ENCODE results near the gene DAGLA. TPM values are rescaled to one million over a fixed set of nuclear protein-coding genes. Genes with fewer than 3 reads are reported as not detected.

DAGLA gene
- total RNA-seq, 1 experiment from 2014 or later: 4.5 TPM

- Histone ChIP-seq H3K4me2 (ENCODE audit: insufficient read depth, insufficient read length, low read length) (no peak overlapping the region), H3K79me2 (ENCODE audit: insufficient read depth, low read length) (no peaks in the 10 kb centered on the region), H2BK20ac (ENCODE audit: low read depth, low read length, poor library complexity, severe bottlenecking) (no peak overlapping the region), H3K9me3 (ENCODE audit: control insufficient read depth, low read depth, low read length) (no peaks in the 10 kb centered on the region), H3K14ac (ENCODE audit: insufficient read depth, low read length) (no peak overlapping the region; the same call in 1 of the 2 replicates), H2BK120ac (ENCODE audit: low read depth, low read length, poor library complexity, severe bottlenecking) (no peak overlapping the region), H3K23ac (ENCODE audit: insufficient read length, low read depth, low read length) (no peak overlapping the region), H3K56ac (ENCODE audit: insufficient read length, low read depth, low read length) (no peak overlapping the region), H2AFZ (ENCODE audit: low read length) (no peak overlapping the region), H4K20me1 (ENCODE audit: control insufficient read depth, insufficient read depth, insufficient read length) (no peaks in the 10 kb centered on the region), H4K5ac (ENCODE audit: insufficient read length, low read depth, low read length) (no peak overlapping the region), H3K18ac (ENCODE audit: insufficient read length, low read depth, low read length) (no peak overlapping the region), H3K27me3 (ENCODE audit: insufficient read depth, low read length) (no peaks in the 10 kb centered on the region), H3K79me1 (ENCODE audit: insufficient read depth, low read depth, low read length, poor library complexity, severe bottlenecking) (no peaks in the 10 kb centered on the region), H2BK15ac (ENCODE audit: low read depth, low read length) (no peak overlapping the region), H3T11ph (ENCODE audit: low read length) (no peak overlapping the region), H3K23me2 (ENCODE audit: insufficient read length, low read depth, low read length, poor library complexity, severe bottlenecking) (no peaks in the 10 kb centered on the region), H3K27ac (ENCODE audit: insufficient read length, low read depth, low read length) (no peak overlapping the region), H2BK5ac (ENCODE audit: insufficient read length, low read length) (no peak overlapping the region), H2BK12ac (ENCODE audit: insufficient read length, low read depth, low read length) (no peak overlapping the region), H3K4me1 (ENCODE audit: insufficient read depth, low read length) (no peaks in the 10 kb centered on the region; the same call in 1 of the 2 replicates), H4K91ac (ENCODE audit: insufficient read length, low read depth, low read length) (no peak overlapping the region), H2AK5ac (ENCODE audit: insufficient read length, low read length) (no peak overlapping the region), H3K4ac (ENCODE audit: low read depth, low read length) (no peak overlapping the region), H4K8ac (replicated peaks; ENCODE audit: insufficient read length, low read depth, low read length) (no peak overlapping the region), H3K9ac (ENCODE audit: extremely low read depth, insufficient read length, low read length) (no peak overlapping the region)
- TF ChIP-seq CTCF (conservative IDR thresholded peaks at IDR 0.05): peak; percentile 60
- H3K27me3 Mint-ChIP-seq (ENCODE audit: low read depth): no peaks in the 10 kb centered on the region
- H3K27ac Mint-ChIP-seq: no peak overlapping the region
- H3K9me3 Mint-ChIP-seq: no peaks in the 10 kb centered on the region
- no peaks in the 10 kb centered on the region; a peak in 1 of 7 replicates for H3K36me3 Mint-ChIP-seq (ENCODE audit: insufficient read depth in 1 of 3, low read depth in 3 of 3)
- peaks cover 12 to 31% of the 10 kb centered on the region in 2 experiments for H3K4me1 Mint-ChIP-seq
- no CpG with 5 or more reads among the region's 33 CpGs for WGBS (ENCODE audit: extremely low coverage, insufficient read length, low lambda C conversion rate)
- DNase-seq: no peak
- H3K4me3 Mint-ChIP-seq: no peak overlapping the region
Measured at GRCh38 chr11:61769169-61769920, 89.2 kb downstream of the DAGLA start.

All from H9 (cell line).